GM23338 (cell line): ENCODE measurements around the gene TGFBR1. TPM values are rescaled to one million over a fixed set of nuclear protein-coding genes. Genes with fewer than 3 reads are reported as not detected.

Experiments used
- CREB1 ChIP-seq: fragments of 250-450 bp; sonication (Bioruptor Pico); IDR thresholded peaks from 2 replicates; pipeline ENCODE4 v1.5.0; 2020; ENCODE audit warnings: low read depth, mild to moderate bottlenecking, moderate library complexity
- JUNB ChIP-seq: IDR thresholded peaks from one replicate; pipeline ENCODE4 v1.6.1; 2016; ENCODE audit warnings: antibody characterized with exemption; ENCODE audit not compliant: unreplicated experiment
- NANOG ChIP-seq: IDR thresholded peaks from 2 replicates; pipeline ENCODE4 v1.6.1; 2016; ENCODE audit warnings: antibody characterized with exemption, borderline replicate concordance
- POLR2AphosphoS5 ChIP-seq: IDR thresholded peaks from 2 replicates; pipeline ENCODE4 v1.6.1; 2016; ENCODE audit warnings: antibody characterized with exemption, low read depth
- STAT1 ChIP-seq: IDR thresholded peaks from one replicate; pipeline ENCODE4 v1.6.1; 2016; ENCODE audit warnings: antibody characterized with exemption; ENCODE audit not compliant: unreplicated experiment
- ZNF331 ChIP-seq: fragments of 250-450 bp; sonication (Bioruptor Pico); IDR thresholded peaks from 2 replicates; pipeline ENCODE4 v1.5.0; 2020; ENCODE audit warnings: low read depth, mild to moderate bottlenecking, moderate library complexity
- polyA plus RNA-seq: library from polyadenylated mRNA; unstranded; fragments of >200 nt; fragmentation: Nextera tagmentation; extraction: Ambion mirVana; gene quantifications from 2 replicates; pipeline ENCODE4 v1.2.1, GENCODE V29; 2016
- total RNA-seq: library from RNA; depleted of rRNA; stranded (reverse); fragments of >200 nt; shearing (Covaris generic); gene quantifications from 2 replicates; pipeline ENCODE4 v1.2.3, GENCODE V29; 2014
- TF ChIP-seq, protein P1 (sequence below): IDR thresholded peaks from 2 replicates; pipeline ENCODE4 v1.6.1; 2016; ENCODE audit warnings: antibody characterized with exemption
- TF ChIP-seq, protein P2 (sequence below): fragments of 250-450 bp; sonication (Bioruptor Pico); IDR thresholded peaks from 2 replicates; pipeline ENCODE4 v1.5.0; 2020; ENCODE audit warnings: mild to moderate bottlenecking, moderate library complexity

Gene TGFBR1
- total and polyA plus RNA-seq, 2 experiments from 2014 or later, result 9.3 to 40.2 TPM

DNA sequence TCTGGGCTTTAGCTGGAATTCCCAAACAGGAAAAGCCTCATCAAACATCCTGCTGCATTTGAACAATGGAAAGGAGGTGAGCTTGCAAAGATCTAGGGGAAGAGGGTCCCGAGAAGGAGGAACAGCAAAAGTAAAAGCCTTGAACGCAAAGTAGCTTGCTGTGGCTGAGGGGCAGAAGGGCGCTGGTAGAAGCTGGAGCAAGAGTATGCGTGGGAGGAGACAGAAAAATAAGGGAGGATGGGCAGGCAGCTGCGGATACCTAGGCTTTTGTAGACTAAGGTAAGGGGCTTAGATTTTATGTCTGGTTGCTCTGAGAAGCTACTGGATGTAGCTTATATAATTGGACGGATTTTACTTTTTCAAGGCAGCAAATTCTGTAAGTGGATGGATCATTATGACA lies 21.9 kb upstream of the TGFBR1 start (continued):
- TF ChIP-seq, protein P1, sequence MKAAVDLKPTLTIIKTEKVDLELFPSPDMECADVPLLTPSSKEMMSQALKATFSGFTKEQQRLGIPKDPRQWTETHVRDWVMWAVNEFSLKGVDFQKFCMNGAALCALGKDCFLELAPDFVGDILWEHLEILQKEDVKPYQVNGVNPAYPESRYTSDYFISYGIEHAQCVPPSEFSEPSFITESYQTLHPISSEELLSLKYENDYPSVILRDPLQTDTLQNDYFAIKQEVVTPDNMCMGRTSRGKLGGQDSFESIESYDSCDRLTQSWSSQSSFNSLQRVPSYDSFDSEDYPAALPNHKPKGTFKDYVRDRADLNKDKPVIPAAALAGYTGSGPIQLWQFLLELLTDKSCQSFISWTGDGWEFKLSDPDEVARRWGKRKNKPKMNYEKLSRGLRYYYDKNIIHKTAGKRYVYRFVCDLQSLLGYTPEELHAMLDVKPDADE, result no peak
- TF ChIP-seq CREB1 (CRISPR knock-in tag) (no peak), STAT1 (no peak), POLR2AphosphoS5 (no peak), JUNB (no peak), ZNF331 (CRISPR knock-in tag) (no peak), NANOG (no peak)
- TF ChIP-seq, protein P2, sequence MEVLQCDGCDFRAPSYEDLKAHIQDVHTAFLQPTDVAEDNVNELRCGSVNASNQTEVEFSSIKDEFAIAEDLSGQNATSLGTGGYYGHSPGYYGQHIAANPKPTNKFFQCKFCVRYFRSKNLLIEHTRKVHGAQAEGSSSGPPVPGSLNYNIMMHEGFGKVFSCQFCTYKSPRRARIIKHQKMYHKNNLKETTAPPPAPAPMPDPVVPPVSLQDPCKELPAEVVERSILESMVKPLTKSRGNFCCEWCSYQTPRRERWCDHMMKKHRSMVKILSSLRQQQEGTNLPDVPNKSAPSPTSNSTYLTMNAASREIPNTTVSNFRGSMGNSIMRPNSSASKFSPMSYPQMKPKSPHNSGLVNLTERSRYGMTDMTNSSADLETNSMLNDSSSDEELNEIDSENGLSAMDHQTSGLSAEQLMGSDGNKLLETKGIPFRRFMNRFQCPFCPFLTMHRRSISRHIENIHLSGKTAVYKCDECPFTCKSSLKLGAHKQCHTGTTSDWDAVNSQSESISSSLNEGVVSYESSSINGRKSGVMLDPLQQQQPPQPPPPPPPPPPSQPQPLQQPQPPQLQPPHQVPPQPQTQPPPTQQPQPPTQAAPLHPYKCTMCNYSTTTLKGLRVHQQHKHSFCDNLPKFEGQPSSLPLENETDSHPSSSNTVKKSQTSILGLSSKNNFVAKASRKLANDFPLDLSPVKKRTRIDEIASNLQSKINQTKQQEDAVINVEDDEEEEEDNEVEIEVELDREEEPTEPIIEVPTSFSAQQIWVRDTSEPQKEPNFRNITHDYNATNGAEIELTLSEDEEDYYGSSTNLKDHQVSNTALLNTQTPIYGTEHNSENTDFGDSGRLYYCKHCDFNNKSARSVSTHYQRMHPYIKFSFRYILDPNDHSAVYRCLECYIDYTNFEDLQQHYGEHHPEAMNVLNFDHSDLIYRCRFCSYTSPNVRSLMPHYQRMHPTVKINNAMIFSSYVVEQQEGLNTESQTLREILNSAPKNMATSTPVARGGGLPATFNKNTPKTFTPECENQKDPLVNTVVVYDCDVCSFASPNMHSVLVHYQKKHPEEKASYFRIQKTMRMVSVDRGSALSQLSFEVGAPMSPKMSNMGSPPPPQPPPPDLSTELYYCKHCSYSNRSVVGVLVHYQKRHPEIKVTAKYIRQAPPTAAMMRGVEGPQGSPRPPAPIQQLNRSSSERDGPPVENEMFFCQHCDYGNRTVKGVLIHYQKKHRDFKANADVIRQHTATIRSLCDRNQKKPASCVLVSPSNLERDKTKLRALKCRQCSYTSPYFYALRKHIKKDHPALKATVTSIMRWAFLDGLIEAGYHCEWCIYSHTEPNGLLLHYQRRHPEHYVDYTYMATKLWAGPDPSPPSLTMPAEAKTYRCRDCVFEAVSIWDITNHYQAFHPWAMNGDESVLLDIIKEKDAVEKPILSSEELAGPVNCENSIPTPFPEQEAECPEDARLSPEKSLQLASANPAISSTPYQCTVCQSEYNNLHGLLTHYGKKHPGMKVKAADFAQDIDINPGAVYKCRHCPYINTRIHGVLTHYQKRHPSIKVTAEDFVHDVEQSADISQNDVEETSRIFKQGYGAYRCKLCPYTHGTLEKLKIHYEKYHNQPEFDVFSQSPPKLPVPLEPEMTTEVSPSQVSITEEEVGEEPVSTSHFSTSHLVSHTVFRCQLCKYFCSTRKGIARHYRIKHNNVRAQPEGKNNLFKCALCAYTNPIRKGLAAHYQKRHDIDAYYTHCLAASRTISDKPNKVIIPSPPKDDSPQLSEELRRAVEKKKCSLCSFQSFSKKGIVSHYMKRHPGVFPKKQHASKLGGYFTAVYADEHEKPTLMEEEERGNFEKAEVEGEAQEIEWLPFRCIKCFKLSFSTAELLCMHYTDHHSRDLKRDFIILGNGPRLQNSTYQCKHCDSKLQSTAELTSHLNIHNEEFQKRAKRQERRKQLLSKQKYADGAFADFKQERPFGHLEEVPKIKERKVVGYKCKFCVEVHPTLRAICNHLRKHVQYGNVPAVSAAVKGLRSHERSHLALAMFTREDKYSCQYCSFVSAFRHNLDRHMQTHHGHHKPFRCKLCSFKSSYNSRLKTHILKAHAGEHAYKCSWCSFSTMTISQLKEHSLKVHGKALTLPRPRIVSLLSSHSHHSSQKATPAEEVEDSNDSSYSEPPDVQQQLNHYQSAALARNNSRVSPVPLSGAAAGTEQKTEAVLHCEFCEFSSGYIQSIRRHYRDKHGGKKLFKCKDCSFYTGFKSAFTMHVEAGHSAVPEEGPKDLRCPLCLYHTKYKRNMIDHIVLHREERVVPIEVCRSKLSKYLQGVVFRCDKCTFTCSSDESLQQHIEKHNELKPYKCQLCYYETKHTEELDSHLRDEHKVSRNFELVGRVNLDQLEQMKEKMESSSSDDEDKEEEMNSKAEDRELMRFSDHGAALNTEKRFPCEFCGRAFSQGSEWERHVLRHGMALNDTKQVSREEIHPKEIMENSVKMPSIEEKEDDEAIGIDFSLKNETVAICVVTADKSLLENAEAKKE (CRISPR knock-in tag), result no peak
